Measurements from ENCODE around the gene BMP8B. TPM values are rescaled to one million over a fixed set of nuclear protein-coding genes. Genes with fewer than 3 reads are reported as not detected.
A peak's percentile ranks its signal among the peaks of the same experiment; 100 is the strongest.

Gene BMP8B
- total RNA-seq, 2 experiments from 2014 or later: 0.12 to 0.14 TPM

- Mint-ChIP-seq H3K9me3 (no peaks in the 10 kb centered on the region), H3K27ac (no peak overlapping the region), H3K27me3 (ENCODE audit: low read depth) (no peaks in the 10 kb centered on the region), H3K4me1 (ENCODE audit: low read depth) (no peaks in the 10 kb centered on the region), H3K36me3 (ENCODE audit: low read depth) (peaks cover 11% of the 10 kb centered on the region), H3K4me3 (no peak overlapping the region)
- intact Hi-C loops (cut with micrococcal nuclease): no loop called here
- DNase-seq: no peak
- CTCF ChIA-PET: no interaction called here
These were observed 27.6 kb downstream of the BMP8B start for GRCh38 chr1:39761016-39761415.

GRCh38 chr1:39760074-39761008 is 28.3 kb downstream of the BMP8B start:
- no peak for DNase-seq
- CTCF ChIA-PET: no interaction called here
- Mint-ChIP-seq H3K27ac (peak overlapping the region; percentile 36), H3K9me3 (no peaks in the 10 kb centered on the region), H3K4me1 (ENCODE audit: low read depth) (no peaks in the 10 kb centered on the region), H3K27me3 (ENCODE audit: low read depth) (no peaks in the 10 kb centered on the region), H3K36me3 (ENCODE audit: low read depth) (peaks cover 11% of the 10 kb centered on the region), H3K4me3 (no peak overlapping the region)
- intact Hi-C loops (cut with micrococcal nuclease): no loop called here

GRCh38 chr1:39759436-39759726 is 29.3 kb downstream of the BMP8B start:
- no peak overlapping the region for H3K27ac Mint-ChIP-seq
- H3K4me3 Mint-ChIP-seq: no peak overlapping the region
- intact Hi-C loops (cut with micrococcal nuclease): no loop called here
- peaks cover 14% of the 10 kb centered on the region for H3K36me3 Mint-ChIP-seq (ENCODE audit: low read depth)
- DNase-seq: no peak
- H3K4me1 Mint-ChIP-seq (ENCODE audit: low read depth): no peaks in the 10 kb centered on the region
- CTCF ChIA-PET: no interaction called here
- no peaks in the 10 kb centered on the region for H3K27me3 Mint-ChIP-seq (ENCODE audit: low read depth)
- H3K9me3 Mint-ChIP-seq: no peaks in the 10 kb centered on the region

GRCh38 chr1:39758556-39759435 is 29.9 kb downstream of the BMP8B start:
- no peaks in the 10 kb centered on the region for H3K4me1 Mint-ChIP-seq (ENCODE audit: low read depth)
- no peaks in the 10 kb centered on the region for H3K27me3 Mint-ChIP-seq (ENCODE audit: low read depth)
- intact Hi-C loops (cut with micrococcal nuclease): no loop called here
- DNase-seq: no peak
- CTCF ChIA-PET: no interaction called here
- no peaks in the 10 kb centered on the region for H3K9me3 Mint-ChIP-seq
- H3K36me3 Mint-ChIP-seq (ENCODE audit: low read depth): peaks cover 16% of the 10 kb centered on the region
- no peak overlapping the region for H3K4me3 Mint-ChIP-seq
- H3K27ac Mint-ChIP-seq: no peak overlapping the region

GRCh38 chr1:39757501-39757900 is 31.2 kb downstream of the BMP8B start:
- no peak for DNase-seq
- Mint-ChIP-seq H3K36me3 (ENCODE audit: low read depth) (peaks cover 20% of the 10 kb centered on the region), H3K27ac (no peak overlapping the region), H3K4me3 (no peak overlapping the region), H3K27me3 (ENCODE audit: low read depth) (no peaks in the 10 kb centered on the region), H3K9me3 (no peaks in the 10 kb centered on the region), H3K4me1 (ENCODE audit: low read depth) (no peaks in the 10 kb centered on the region)
- CTCF ChIA-PET: no interaction called here
- intact Hi-C loops (cut with micrococcal nuclease): no loop called here

GRCh38 chr1:39755965-39756659 is 32.6 kb downstream of the BMP8B start:
- H3K4me3 Mint-ChIP-seq: no peak overlapping the region
- H3K27me3 Mint-ChIP-seq (ENCODE audit: low read depth): no peaks in the 10 kb centered on the region
- intact Hi-C loops (cut with micrococcal nuclease): no loop called here
- CTCF ChIA-PET: no interaction called here
- H3K36me3 Mint-ChIP-seq (ENCODE audit: low read depth): peaks cover 24% of the 10 kb centered on the region
- no peaks in the 10 kb centered on the region for H3K4me1 Mint-ChIP-seq (ENCODE audit: low read depth)
- DNase-seq: no peak
- no peaks in the 10 kb centered on the region for H3K9me3 Mint-ChIP-seq
- H3K27ac Mint-ChIP-seq: no peak overlapping the region

GRCh38 chr1:39754906-39755504 is 33.7 kb downstream of the BMP8B start:
- H3K4me1 Mint-ChIP-seq (ENCODE audit: low read depth): no peaks in the 10 kb centered on the region
- CTCF ChIA-PET: no interaction called here
- no peak overlapping the region for H3K27ac Mint-ChIP-seq
- intact Hi-C loops (cut with micrococcal nuclease): no loop called here
- no peaks in the 10 kb centered on the region for H3K27me3 Mint-ChIP-seq (ENCODE audit: low read depth)
- no peak for DNase-seq
- H3K9me3 Mint-ChIP-seq: no peaks in the 10 kb centered on the region
- no peak overlapping the region for H3K4me3 Mint-ChIP-seq
- peaks cover 30% of the 10 kb centered on the region for H3K36me3 Mint-ChIP-seq (ENCODE audit: low read depth)

- Mint-ChIP-seq H3K4me1 (ENCODE audit: low read depth) (no peaks in the 10 kb centered on the region), H3K9me3 (no peaks in the 10 kb centered on the region), H3K27ac (no peak overlapping the region), H3K36me3 (ENCODE audit: low read depth) (peaks cover 34% of the 10 kb centered on the region), H3K27me3 (ENCODE audit: low read depth) (no peaks in the 10 kb centered on the region), H3K4me3 (no peak overlapping the region)
- CTCF ChIA-PET: interaction anchor here (0.5 kb wide), 1 partner anchor 240 kb away, joined by 4 read pairs; no protein-coding TSS in a partner anchor
- DNase-seq: no peak
- intact Hi-C loops (cut with micrococcal nuclease): no loop called here
These were observed 34.6 kb downstream of the BMP8B start for GRCh38 chr1:39754026-39754570.

GRCh38 chr1:39753132-39754025 is 35.3 kb downstream of the BMP8B start:
- no peak overlapping the region for H3K27ac Mint-ChIP-seq
- CTCF ChIA-PET: interaction anchor here (0.5 kb wide), 1 partner anchor 241 kb away, joined by 4 read pairs; no protein-coding TSS in a partner anchor
- DNase-seq: no peak
- peaks cover 36% of the 10 kb centered on the region for H3K36me3 Mint-ChIP-seq (ENCODE audit: low read depth)
- H3K9me3 Mint-ChIP-seq: no peaks in the 10 kb centered on the region
- no peaks in the 10 kb centered on the region for H3K4me1 Mint-ChIP-seq (ENCODE audit: low read depth)
- intact Hi-C loops (cut with micrococcal nuclease): no loop called here
- no peak overlapping the region for H3K4me3 Mint-ChIP-seq
- H3K27me3 Mint-ChIP-seq (ENCODE audit: low read depth): no peaks in the 10 kb centered on the region

- CTCF ChIA-PET: interaction anchor here (0.8 to 1.3 kb wide), 3 partner anchors 14 to 94 kb away, joined by 3 read pairs; partner anchors contain the start of gene PPIE
- Mint-ChIP-seq H3K4me3 (no peak overlapping the region), H3K4me1 (ENCODE audit: low read depth) (no peaks in the 10 kb centered on the region), H3K9me3 (no peaks in the 10 kb centered on the region), H3K27me3 (ENCODE audit: low read depth) (no peaks in the 10 kb centered on the region), H3K27ac (no peak overlapping the region), H3K36me3 (ENCODE audit: low read depth) (peaks cover 35% of the 10 kb centered on the region)
- intact Hi-C loops (cut with micrococcal nuclease): no loop called here
- no peak for DNase-seq
These were observed 36.0 kb downstream of the BMP8B start for GRCh38 chr1:39752703-39753102.

GRCh38 chr1:39751595-39751994 is 37.1 kb downstream of the BMP8B start:
- CTCF ChIA-PET: interaction anchor here (0.9 to 1.3 kb wide), 2 partner anchors 49 to 93 kb away, joined by 3 read pairs; no protein-coding TSS in a partner anchor
- Mint-ChIP-seq H3K36me3 (ENCODE audit: low read depth) (peaks cover 37% of the 10 kb centered on the region), H3K4me1 (ENCODE audit: low read depth) (no peaks in the 10 kb centered on the region), H3K4me3 (no peak overlapping the region), H3K9me3 (no peaks in the 10 kb centered on the region), H3K27me3 (ENCODE audit: low read depth) (no peaks in the 10 kb centered on the region), H3K27ac (no peak overlapping the region)
- no peak for DNase-seq
- intact Hi-C loops (cut with micrococcal nuclease): no loop called here
